Fibroblast of villous mesenchyme (primary cell): ENCODE data around the gene ABHD5. TPM values are rescaled to one million over a fixed set of nuclear protein-coding genes. Genes with fewer than 3 reads are reported as not detected.

ENCODE experiments used
- DNase-seq: peaks from one replicate; pipeline ENCODE4 v3.0.0-alpha.2; 2010; ENCODE audit warnings: low read depth
- H3K4me3 ChIP-seq: 2 replicates; pipeline ENCODE4 v1.5.1; 2011; ENCODE audit warnings: low read depth, mild to moderate bottlenecking, low read length
- CTCF ChIP-seq: IDR thresholded peaks from 2 replicates; pipeline ENCODE4 v1.5.1; 2012; ENCODE audit warnings: low read depth, mild to moderate bottlenecking, low read length; ENCODE audit not compliant: insufficient read depth
- total RNA-seq: library from RNA; depleted of rRNA; stranded (reverse); fragments of >200 nt; gene quantifications from 2 replicates; pipeline ENCODE4 v1.2.3, GENCODE V29; 2012

ABHD5 gene
- total RNA-seq, 1 donor: 25.9 TPM

- no peak for DNase-seq
- H3K4me3 ChIP-seq: no peak overlapping the region
- TF ChIP-seq CTCF: no peak
Observed at GRCh38 chr3:43688245-43688650, 2.5 kb upstream of the ABHD5 start.

GRCh38 chr3:43689166-43689565, 1.6 kb upstream of the ABHD5 start:
- no peak for DNase-seq
- no peak overlapping the region for H3K4me3 ChIP-seq
- no peak for TF ChIP-seq CTCF

GRCh38 chr3:43689766-43690399, 855 bp upstream of the ABHD5 start:
- TF ChIP-seq CTCF: no peak
- peak overlapping the region; percentile 82 for H3K4me3 ChIP-seq
- no peak for DNase-seq

- TF ChIP-seq CTCF: no peak
- H3K4me3 ChIP-seq: peak overlapping the region; percentile 82
- peak; percentile 42 for DNase-seq
Observed at GRCh38 chr3:43691120-43691995, 620 bp downstream of the ABHD5 start.

GRCh38 chr3:43692085-43692855, 1.5 kb downstream of the ABHD5 start:
- peak; percentile 46 for DNase-seq
- TF ChIP-seq CTCF: no peak
- peak overlapping the region; percentile 82 for H3K4me3 ChIP-seq

- DNase-seq: no peak
- no peak for TF ChIP-seq CTCF
- peak overlapping the region; percentile 4 for H3K4me3 ChIP-seq
Observed at GRCh38 chr3:43692971-43693370, 2.2 kb downstream of the ABHD5 start.
